HG03095 (cell line): Measurements from ENCODE around the gene SYTL5.

Experiments
- ATAC-seq: cut with Tn5 transposase; IDR thresholded peaks from one replicate; pipeline ENCODE4 v1.9.1; 2021; ENCODE audit warnings: moderate library complexity; ENCODE audit not compliant: unreplicated experiment

Gene SYTL5

DNA sequence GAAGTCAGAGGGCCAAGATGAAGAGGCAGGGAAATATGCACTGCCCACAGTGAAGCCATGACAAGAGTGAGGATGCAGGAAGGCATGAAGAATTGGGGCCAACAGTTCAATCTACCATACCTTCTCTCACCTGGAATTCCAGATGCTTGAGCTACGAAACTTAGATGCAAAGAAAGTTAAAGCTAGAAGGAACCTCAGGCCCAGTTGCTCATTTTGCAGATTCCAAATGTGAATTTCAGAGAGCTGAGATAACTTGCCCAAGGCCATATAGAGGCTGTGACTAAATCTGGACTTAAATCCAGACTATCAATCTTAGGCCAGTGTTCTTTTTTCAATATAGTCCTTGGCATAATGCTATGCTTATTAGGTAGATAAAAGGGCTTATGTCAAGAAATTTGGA is 121.6 kb downstream of the SYTL5 start:
- ATAC-seq, result no peak

DNA sequence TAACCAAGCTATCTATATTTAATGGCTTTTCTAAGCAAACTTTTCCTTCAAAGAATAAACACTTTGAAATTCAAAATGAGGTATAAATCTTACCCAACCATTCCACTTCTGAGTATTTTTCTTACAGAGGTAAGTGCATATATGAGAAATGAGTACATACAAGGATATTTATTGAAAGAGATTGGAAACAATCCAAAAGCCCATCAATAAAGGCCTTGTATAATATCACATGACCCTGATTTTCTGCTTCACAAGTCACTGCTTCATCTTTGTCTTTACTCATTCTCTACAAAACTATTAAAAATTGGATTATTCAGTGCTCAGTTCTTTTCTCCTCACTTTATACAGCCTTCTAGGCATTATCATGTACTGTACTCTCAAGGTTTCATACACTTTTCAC is 123.0 kb downstream of the SYTL5 start:
- no peak for ATAC-seq

DNA sequence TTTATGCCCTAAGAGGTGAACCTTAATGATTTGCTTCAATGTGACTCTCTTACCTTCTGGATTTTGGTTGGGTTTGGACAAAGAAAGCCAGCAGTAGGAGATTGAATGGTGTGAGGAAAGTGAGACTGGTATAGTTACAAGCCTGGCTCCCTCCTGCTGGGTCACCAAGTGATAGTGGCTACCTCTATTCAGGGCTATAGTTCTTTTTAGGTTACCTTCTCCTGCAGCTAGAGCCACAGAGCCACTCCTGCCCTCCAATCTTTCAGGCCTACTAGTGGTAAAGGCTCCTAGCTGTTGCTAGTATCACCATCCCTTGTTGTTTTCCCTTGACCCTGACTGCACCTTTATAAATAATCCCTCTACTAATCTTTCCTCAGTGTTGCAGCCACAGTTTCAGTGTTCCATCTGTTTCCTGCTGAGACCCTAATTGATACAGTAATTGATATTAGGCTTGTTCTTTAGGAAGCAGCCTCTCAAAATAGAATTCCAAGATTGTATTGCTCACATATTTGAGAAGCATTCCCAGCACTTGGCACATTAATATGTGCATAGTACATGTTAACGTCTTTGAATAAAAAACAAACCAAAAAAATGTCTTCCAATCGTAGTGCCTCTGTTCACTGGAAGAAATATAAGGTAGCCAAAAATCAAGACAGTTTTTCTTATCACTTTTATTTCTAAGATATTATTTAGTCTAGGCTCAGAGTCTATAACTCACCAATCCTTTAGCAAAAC is 132.0 kb downstream of the SYTL5 start:
- no peak for ATAC-seq

DNA sequence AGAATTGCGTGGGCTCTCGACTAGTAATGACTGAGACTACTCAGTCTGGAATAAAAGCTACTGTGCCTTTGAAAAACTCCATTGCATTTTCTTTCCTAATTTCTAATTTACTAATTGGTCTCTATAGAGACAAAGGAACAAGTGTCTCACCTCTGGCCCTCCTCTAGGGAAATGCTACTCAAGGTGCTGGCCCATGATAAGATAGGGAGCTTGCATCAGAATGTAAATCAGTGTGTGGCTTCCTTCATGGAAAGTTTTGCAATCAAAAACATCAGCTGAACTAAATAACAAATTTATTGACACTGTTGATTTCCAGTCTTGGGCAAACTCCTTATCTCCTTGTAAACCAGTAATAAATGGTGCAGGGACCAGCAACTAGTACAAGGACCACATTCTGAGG is 132.5 kb downstream of the SYTL5 start:
- ATAC-seq, result no peak

DNA sequence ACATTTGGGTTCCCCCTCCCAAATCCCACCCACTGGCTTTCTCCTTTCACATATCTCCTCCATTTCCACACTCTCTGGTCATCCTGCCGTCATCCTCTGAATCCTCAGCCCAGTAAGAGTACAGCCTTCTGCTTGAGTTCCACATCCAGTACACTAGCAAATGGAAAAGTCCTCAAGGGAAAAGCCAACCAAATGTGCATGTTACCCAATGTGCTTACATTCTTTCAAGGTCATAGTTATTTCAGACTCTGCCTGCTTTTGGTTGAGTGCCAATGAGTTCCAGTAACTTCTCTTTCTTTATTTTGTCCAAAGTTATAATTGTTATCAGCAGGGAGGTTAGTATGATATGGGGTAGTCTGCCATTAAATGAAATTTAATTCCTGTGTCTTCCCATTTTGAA is 136.3 kb downstream of the SYTL5 start:
- ATAC-seq, result no peak

DNA sequence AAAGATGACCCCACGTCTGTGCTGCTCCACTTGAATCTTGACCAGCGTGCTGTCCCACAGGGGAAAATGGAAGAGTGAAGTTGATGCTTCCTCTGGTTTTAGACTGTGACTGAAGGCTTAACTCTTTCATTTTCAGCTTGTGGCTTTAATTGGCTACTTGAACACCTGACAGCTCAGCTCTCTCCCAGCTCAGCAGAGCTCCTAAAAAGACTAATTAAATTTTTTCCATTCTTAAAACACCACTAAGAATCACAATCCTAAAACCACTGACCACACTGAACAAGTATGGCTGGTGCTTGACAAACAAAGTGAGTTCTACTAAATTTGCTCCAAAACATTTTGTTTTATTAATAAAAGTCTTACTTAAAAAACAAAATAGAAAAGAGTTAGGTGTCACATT is 142.7 kb downstream of the SYTL5 start:
- no peak for ATAC-seq

DNA sequence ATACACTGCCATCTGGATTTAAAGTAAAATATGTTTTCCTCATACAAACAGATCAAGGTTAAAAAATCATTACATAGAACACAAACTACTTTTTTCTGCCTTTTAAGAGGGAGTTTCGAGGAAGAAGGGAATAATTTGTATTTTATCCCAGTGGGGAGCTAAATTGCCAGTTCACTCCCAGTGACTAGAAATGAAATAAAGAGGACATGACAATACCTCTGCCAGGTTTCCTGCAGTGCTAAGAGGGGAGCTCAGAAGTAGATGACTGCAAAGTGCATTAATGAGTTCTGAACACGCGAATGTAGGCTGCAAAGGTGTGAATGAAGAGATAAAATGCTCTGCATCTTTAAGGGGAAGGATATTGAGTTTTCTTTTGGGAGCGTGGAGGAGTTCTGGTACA is 144.6 kb downstream of the SYTL5 start:
- ATAC-seq, result no peak

DNA sequence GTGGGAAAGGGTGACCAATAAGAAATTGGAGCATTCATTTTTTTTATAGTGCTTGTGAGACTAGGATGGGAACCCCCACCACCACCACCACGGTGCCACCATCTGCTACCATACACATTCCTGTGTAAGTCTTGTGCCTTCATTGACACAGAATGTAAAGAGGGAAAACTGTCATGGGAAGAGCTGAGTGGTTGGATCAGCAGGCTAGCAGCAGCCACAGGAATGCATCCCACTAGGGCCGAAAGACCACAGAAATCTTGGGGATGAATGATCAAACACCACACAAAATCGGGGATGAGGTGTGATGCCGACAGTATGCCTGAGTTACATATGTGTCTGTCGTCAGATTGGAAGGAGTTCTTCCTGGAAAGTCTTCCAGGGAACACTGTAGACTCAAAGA is 145.1 kb downstream of the SYTL5 start:
- no peak for ATAC-seq

DNA sequence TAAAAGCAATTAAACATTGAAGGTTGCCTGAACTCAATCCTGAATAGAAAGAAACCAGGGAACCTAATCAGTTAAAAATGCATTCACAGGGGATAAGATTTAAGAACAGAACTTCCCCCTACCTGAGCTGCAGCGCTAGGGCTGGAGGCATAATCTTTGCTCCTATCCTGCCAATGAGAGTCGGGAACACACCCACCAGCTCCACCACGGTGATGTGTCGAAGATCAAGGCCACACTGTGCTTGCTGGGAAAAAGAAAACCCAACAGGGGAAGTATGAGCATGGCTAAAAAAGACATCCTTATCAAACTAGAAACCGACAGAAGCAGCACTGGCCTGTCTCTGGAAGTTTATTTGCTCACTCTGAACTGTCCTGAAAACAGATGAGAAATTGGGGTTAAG is 148.0 kb downstream of the SYTL5 start:
- no peak for ATAC-seq

DNA sequence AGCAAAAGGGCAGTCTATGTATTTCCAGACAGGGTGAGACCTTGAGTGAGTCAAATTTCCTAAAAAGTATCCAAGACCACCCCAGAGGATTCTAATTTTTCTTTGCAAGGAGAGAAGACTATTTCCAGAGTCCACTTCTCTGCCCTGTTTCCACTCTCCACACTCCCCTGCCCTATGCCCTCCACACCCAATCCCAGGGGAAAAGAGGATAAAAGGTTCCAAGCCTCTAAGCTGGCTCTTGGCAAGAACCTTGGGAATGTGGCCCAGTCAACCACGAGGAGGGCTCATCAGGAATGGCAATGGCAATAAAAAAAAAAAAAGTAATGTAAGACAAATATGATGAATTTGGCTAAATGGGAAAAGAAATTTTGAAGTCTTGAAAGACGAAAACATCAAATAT is 148.5 kb downstream of the SYTL5 start:
- ATAC-seq, result no peak

DNA sequence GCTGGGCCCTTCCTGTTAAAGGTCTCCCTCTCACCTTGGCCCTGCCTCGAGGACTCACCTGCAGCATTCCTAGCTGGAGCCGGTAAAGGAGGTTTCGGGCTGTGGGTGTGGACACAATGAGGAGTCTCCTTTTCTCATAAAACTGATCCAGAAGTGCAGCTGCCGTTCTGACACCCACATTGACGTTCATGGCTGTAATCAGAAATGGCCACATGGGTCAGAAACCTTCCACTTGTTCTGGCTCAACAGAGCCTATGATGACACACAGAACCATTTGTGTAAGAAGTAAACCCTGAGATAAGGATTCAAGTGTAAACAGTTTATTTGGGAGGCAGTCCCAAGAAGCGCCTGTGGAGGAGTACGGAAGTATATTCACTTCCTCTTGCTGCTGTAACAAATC is 150.5 kb downstream of the SYTL5 start:
- ATAC-seq, result no peak

DNA sequence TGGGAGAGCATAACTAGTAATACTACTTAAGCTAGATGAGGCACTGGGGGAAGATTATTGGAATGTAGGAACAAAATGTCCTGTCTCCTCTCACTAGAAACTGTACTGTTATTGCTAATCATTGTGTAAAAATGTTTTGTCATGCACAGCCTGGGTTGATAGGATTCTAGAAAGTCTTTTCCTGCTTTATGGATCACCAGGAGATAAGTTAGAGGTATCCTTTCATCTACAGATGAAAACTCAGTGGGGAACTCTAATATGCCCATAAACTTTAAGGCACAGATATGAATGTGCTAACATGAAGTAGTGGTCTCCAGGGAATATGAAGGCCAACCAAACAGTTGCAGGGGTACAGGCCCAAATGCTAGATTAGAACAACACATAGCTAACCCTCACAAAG is 156.8 kb downstream of the SYTL5 start:
- no peak for ATAC-seq

DNA sequence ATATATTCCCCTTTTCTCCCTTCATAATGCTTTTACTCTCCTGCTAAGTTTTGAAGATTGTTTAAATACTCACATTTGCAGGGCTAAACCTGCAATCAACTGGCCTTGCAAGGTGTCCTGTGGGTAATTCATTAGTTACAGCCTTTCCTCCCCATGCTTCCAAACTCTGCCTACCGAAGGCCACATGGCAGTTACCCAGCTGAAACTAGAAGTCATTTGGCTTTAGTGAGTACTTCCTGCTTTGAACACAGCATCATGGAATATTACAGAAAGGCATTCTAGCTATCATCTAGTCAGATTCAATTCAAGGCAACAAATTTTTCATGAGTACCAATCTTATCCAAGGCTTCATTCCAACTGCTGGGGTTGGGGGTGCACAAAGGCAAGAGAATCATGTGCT is 158.7 kb downstream of the SYTL5 start:
- ATAC-seq, result no peak

DNA sequence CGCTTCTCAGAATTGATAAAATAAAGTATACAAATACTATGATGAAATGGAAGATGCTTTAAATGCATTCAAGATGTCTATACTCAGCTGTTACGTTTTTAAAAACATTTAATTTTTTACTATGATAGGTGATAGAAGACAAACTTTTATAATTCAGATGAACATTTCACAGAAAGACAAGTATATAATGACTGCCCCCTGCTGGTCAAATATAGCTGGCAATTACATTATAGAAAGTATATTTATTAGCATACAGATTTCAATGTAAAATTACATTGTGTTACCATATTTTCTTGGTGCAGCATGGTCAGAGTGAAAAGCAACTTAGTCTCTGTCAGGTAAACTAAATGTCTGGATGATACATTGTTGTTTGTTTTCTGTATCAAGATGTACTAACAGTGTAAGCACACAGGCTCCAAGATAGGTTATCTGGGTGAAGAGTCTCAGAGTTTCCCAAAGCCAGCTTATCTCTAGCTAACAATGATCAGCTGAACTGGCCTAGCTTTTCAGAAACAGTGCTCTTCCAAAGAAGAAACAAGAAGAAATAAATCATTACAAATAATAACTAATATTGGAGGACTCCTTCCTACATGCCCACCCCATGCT is 160.2 kb downstream of the SYTL5 start:
- ATAC-seq, result no peak

DNA sequence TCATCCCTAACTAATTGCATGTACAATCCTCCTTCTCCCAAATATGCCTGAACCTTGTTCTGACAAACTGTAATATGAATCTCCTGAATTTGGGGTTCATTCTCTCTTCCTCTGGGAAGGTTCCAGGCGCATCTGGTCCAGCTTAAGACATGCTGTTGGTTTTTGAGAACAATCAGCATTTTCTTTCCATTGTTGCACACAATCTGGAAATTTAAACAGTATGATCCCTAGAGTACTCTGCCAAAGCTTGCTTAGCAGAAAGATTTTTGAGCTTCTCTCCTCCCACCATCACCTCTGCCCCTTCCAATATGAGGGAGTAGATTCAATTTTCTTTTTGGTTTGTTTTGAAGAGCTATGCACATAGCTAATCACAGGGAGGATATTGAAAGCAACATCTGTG is 164.2 kb downstream of the SYTL5 start:
- ATAC-seq, result no peak

DNA sequence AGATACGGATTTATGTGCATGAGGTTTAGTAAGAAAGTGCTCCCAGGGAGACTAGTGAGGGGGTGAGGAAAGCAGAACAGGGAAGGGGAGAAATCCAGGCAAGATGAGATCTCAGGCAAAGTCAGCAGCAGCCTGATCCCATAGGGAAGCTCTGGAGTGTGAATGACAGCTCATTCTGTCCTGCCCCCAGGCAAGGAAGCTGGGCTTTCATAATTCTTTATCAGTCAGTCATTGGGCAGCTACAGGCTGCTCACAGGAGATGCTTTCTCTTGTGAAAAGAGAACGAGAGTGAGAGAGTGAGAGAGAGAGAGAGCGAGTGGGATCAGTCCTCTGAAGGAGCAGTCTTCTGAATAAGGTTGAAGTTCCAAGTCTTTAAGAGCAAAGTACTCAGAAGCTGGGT is 166.2 kb downstream of the SYTL5 start:
- ATAC-seq, result no peak

DNA sequence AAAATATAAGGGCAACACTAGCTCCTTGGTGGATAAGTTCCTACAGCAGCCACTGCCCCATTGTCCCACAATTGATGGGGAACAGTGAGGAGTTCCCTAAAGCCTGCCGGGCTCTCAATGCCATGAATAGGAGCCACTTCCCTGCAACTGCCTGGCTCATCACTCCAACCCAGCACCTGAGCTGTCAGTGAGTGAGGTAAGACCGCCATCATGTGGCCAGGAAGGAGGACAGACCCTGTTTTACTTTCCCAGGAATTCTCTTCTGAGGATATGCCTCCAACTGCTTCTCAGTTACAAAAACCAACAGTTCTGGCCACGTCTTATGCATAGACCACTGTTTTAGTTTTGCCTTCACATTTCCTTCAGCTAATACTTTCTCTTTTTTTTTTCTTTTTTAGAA is 168.8 kb downstream of the SYTL5 start:
- no peak for ATAC-seq

DNA sequence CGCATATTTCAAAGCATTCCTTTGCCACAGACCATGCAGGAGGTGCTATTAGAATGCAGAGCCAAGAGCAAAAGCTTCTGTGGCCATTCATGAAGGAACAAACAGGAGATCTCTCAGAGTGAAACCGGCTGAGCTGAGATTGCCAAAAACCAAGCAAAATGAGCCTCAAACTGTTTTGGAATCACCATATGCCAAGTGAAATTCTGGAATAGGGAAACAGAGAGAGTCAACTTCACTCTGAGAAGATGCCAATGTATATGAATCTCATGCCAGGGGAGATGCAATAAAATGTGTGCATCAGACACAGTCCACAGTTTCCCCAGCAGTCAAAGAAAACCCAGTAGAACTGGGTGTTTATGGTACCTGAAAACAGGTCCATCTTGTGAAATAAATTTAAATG is 172.0 kb downstream of the SYTL5 start:
- ATAC-seq, result no peak
